BE2C (cell line): Measurements from ENCODE around the gene C19orf67.

ENCODE experiments used
- DNase-seq: peaks from one replicate; pipeline ENCODE4 v3.0.0-alpha.2; 2020
- H3K27me3 ChIP-seq: fragments of 250-450 bp; sonication (Bioruptor Pico); 2 replicates; pipeline ENCODE4 v1.5.1; 2020; ENCODE audit warnings: mild to moderate bottlenecking
- H3K36me3 ChIP-seq: fragments of 250-450 bp; sonication (Bioruptor Pico); 2 replicates; pipeline ENCODE4 v1.5.1; 2020; ENCODE audit warnings: mild to moderate bottlenecking
- H3K4me1 ChIP-seq: fragments of 250-450 bp; sonication (Bioruptor Pico); 2 replicates; pipeline ENCODE4 v1.5.1; 2020
- H3K4me3 ChIP-seq: 2 replicates; pipeline ENCODE4 v1.5.1; 2011; ENCODE audit warnings: low read depth, low read length
- H3K9me3 ChIP-seq: fragments of 250-450 bp; sonication (Bioruptor Pico); 2 replicates; pipeline ENCODE4 v1.5.1; 2020
- CTCF ChIP-seq: IDR thresholded peaks from 2 replicates; pipeline ENCODE4 v1.5.1; 2012; ENCODE audit warnings: mild to moderate bottlenecking, low read depth, low read length

Gene C19orf67

GRCh38 chr19:14119644-14120496 is 34.3 kb upstream of the C19orf67 start:
- no peak for DNase-seq
- Histone ChIP-seq H3K4me1 (peaks cover 9% of the 10 kb centered on the region), H3K9me3 (no peaks in the 10 kb centered on the region), H3K36me3 (no peaks in the 10 kb centered on the region; the same call in 1 of the 2 replicates), H3K27me3 (no peaks in the 10 kb centered on the region), H3K4me3 (no peak overlapping the region)
- TF ChIP-seq CTCF: no peak

GRCh38 chr19:14119146-14119545 is 33.6 kb upstream of the C19orf67 start:
- no peak for DNase-seq
- Histone ChIP-seq H3K36me3 (no peaks in the 10 kb centered on the region; the same call in 1 of the 2 replicates), H3K4me1 (peaks cover 9% of the 10 kb centered on the region), H3K27me3 (no peaks in the 10 kb centered on the region), H3K9me3 (no peaks in the 10 kb centered on the region), H3K4me3 (no peak overlapping the region)
- no peak for TF ChIP-seq CTCF

GRCh38 chr19:14118165-14119051 is 32.8 kb upstream of the C19orf67 start:
- H3K27me3 ChIP-seq: no peaks in the 10 kb centered on the region
- H3K4me3 ChIP-seq: peak overlapping the region; percentile 57
- no peak for TF ChIP-seq CTCF
- no peaks in the 10 kb centered on the region for H3K36me3 ChIP-seq
- H3K9me3 ChIP-seq: no peaks in the 10 kb centered on the region
- peaks cover 9% of the 10 kb centered on the region for H3K4me1 ChIP-seq
- peak; percentile 34 for DNase-seq

GRCh38 chr19:14117668-14118164 is 32.1 kb upstream of the C19orf67 start, which contains the start of gene PRKACA:
Gene PRKACA, minus strand, starts transcription at chr19:14117762. Its CDS starts 215 bp downstream, at chr19:14117547.
- no peak for TF ChIP-seq CTCF
- H3K9me3 ChIP-seq: no peaks in the 10 kb centered on the region
- peaks cover 9% of the 10 kb centered on the region for H3K4me1 ChIP-seq
- no peaks in the 10 kb centered on the region for H3K36me3 ChIP-seq
- DNase-seq: peak; percentile 99
- H3K4me3 ChIP-seq: peak within 1 kb of the TSS; percentile 80
- no peaks in the 10 kb centered on the region for H3K27me3 ChIP-seq

- no peak for DNase-seq
- no peaks in the 10 kb centered on the region for H3K36me3 ChIP-seq
- H3K4me3 ChIP-seq: peak overlapping the region; percentile 80
- H3K4me1 ChIP-seq: peaks cover 9% of the 10 kb centered on the region
- H3K9me3 ChIP-seq: no peaks in the 10 kb centered on the region
- no peaks in the 10 kb centered on the region for H3K27me3 ChIP-seq
- TF ChIP-seq CTCF: no peak
Measured at GRCh38 chr19:14116918-14117578, 31.5 kb upstream of the C19orf67 start.
